ENCODE measurements around the gene ZNF776. TPM values are rescaled to one million over a fixed set of nuclear protein-coding genes. Genes with fewer than 3 reads are reported as not detected.
"Not testable (repeated sequence)": the region's sequence is repeated elsewhere in the genome, so short reads cannot be mapped to it uniquely, and the experiment has no call there.

The ZNF776 gene
- total RNA-seq, 2 donors from 2014 or later: 12.4 to 13.6 TPM

- H3K36me3 Mint-ChIP-seq (ENCODE audit: low read depth): peaks cover 7% of the 10 kb centered on the region
- no peaks in the 10 kb centered on the region for H3K4me1 Mint-ChIP-seq
- no peaks in the 10 kb centered on the region for H3K27me3 Mint-ChIP-seq
- H3K4me3 Mint-ChIP-seq: no peak overlapping the region
- ATAC-seq (no peak), DNase-seq (no peak)
- peaks cover 10% of the 10 kb centered on the region for H3K9me3 ChIP-seq (ENCODE audit: control insufficient read depth, low read length, poor library complexity, severe bottlenecking)
- H3K27ac Mint-ChIP-seq: no peak overlapping the region
These were observed 42.7 kb downstream of the ZNF776 start for GRCh38 chr19:57789288-57789687.

- not testable (repeated sequence) for H3K9me3 ChIP-seq (ENCODE audit: control insufficient read depth, low read length, poor library complexity, severe bottlenecking); DNase-seq; H3K4me1 Mint-ChIP-seq; H3K36me3 Mint-ChIP-seq (ENCODE audit: low read depth); H3K4me3 Mint-ChIP-seq; ATAC-seq; H3K27ac Mint-ChIP-seq; H3K27me3 Mint-ChIP-seq
These were observed 50.0 kb downstream of the ZNF776 start for GRCh38 chr19:57796580-57796979.

GRCh38 chr19:57800696-57801095 is 54.1 kb downstream of the ZNF776 start:
- no peaks in the 10 kb centered on the region for H3K27me3 Mint-ChIP-seq
- ATAC-seq (no peak), DNase-seq (no peak)
- H3K27ac Mint-ChIP-seq: no peak overlapping the region
- H3K36me3 Mint-ChIP-seq (ENCODE audit: low read depth): peaks cover 1% of the 10 kb centered on the region
- no peaks in the 10 kb centered on the region for H3K9me3 ChIP-seq (ENCODE audit: control insufficient read depth, low read length, poor library complexity, severe bottlenecking)
- peaks cover 12% of the 10 kb centered on the region for H3K4me1 Mint-ChIP-seq
- H3K4me3 Mint-ChIP-seq: no peak overlapping the region

GRCh38 chr19:57802269-57802668 is 55.7 kb downstream of the ZNF776 start:
- H3K27me3 Mint-ChIP-seq: no peaks in the 10 kb centered on the region
- DNase-seq (no peak), ATAC-seq (no peak)
- no peaks in the 10 kb centered on the region for H3K9me3 ChIP-seq (ENCODE audit: control insufficient read depth, low read length, poor library complexity, severe bottlenecking)
- H3K27ac Mint-ChIP-seq: no peak overlapping the region
- no peaks in the 10 kb centered on the region for H3K36me3 Mint-ChIP-seq (ENCODE audit: low read depth)
- H3K4me3 Mint-ChIP-seq: no peak overlapping the region
- peaks cover 13% of the 10 kb centered on the region for H3K4me1 Mint-ChIP-seq

DNA sequence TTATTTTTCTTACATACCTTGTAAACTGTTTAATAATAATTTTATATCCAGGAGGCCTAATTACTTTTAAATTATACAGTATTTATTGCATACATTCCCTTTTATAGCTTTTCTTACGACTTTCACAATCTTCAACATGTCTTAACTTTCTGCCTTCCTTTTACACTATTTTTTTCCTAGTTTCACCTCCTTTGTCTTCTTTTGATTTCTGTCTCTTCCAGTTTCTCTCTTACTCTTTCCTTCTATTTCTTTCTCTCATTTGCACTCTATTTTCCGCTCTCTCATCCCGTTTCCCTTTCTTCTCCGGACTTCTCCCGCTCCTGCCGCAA is 56.6 kb downstream of the ZNF776 start:
- Mint-ChIP-seq H3K27ac (peak overlapping the region; percentile 59), H3K4me3 (peak overlapping the region; percentile 10), H3K27me3 (no peaks in the 10 kb centered on the region), H3K36me3 (ENCODE audit: low read depth) (no peaks in the 10 kb centered on the region), H3K4me1 (peaks cover 13% of the 10 kb centered on the region)
- no peak for DNase-seq
- H3K9me3 ChIP-seq (ENCODE audit: control insufficient read depth, low read length, poor library complexity, severe bottlenecking): no peaks in the 10 kb centered on the region
- ATAC-seq: no peak

DNA sequence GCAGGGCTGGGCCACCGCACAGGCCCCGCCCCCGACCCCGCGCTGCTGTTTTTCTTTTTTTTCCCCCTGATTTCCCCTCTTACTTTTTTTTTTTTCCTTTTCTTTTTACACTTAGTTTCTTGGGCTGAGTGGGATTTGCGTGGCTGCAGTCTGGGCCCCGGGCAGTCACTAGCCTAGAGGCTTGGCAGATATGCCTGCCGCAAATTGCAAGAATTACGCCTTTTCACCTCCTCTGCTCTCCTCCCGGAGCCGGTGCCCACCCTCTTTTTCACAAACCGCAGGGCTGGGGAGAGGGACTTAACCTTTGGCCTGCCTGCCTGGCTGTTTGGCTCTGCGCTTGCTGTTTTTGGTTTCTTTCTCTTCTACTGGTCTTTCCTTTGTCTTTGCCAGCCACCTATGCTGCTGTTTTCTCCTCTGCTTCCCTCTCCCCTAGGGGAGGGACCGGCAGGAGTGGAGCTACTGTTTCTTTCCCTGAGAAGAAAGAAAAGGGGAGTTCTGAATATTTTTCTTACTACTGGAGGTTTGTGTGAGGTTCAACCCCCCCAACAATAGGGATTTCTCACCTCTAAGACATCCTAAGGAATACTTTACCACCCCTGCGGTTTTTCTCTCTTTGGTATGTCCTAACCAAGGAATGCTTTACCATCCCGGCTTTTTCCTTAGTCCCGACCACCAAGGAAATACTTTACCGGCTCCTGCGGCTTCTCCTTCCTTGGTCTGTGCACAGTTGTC is 57.1 kb downstream of the ZNF776 start:
- no peaks in the 10 kb centered on the region for H3K9me3 ChIP-seq (ENCODE audit: control insufficient read depth, low read length, poor library complexity, severe bottlenecking)
- Mint-ChIP-seq H3K4me3 (peak overlapping the region; percentile 10), H3K4me1 (peaks cover 13% of the 10 kb centered on the region), H3K36me3 (ENCODE audit: low read depth) (no peaks in the 10 kb centered on the region), H3K27ac (peak overlapping the region; percentile 59), H3K27me3 (no peaks in the 10 kb centered on the region)
- DNase-seq (no peak), ATAC-seq (no peak)

- H3K4me1 Mint-ChIP-seq: peaks cover 16% of the 10 kb centered on the region
- no peaks in the 10 kb centered on the region for H3K27me3 Mint-ChIP-seq
- no peak for ATAC-seq
- peaks cover 4% of the 10 kb centered on the region for H3K36me3 Mint-ChIP-seq (ENCODE audit: low read depth)
- no peaks in the 10 kb centered on the region for H3K9me3 ChIP-seq (ENCODE audit: control insufficient read depth, low read length, poor library complexity, severe bottlenecking)
- no peak overlapping the region for H3K27ac Mint-ChIP-seq
- H3K4me3 Mint-ChIP-seq: no peak overlapping the region
- no peak for DNase-seq
These were observed 60.9 kb downstream of the ZNF776 start for GRCh38 chr19:57807541-57807940.

Other genes with a start within 250 kb of the ZNF776 start
- 1 to 10 TPM; 5.0 to 8.1 TPM for gene ZNF773, start 246.9 kb upstream of the ZNF776 start, total RNA-seq
- gene ZNF549, start 219.5 kb upstream of the ZNF776 start, total RNA-seq: 1 to 10 TPM; 7.4 to 7.9 TPM
- gene ZNF550, start 187.0 kb upstream of the ZNF776 start, total RNA-seq: 10 to 100 TPM in 1 of 2 donors, 1 to 10 TPM in 1; 8.5 to 12.2 TPM
- gene ZNF416, start 167.9 kb upstream of the ZNF776 start, total RNA-seq: 1 to 10 TPM; 3.9 to 4.7 TPM
- gene ZIK1, start 162.7 kb upstream of the ZNF776 start, total RNA-seq: 1 to 10 TPM; 2.9 to 4.3 TPM
- gene ZNF530, start 146.9 kb upstream of the ZNF776 start, total RNA-seq: 1 to 10 TPM; 2.5 to 4.4 TPM
- gene ZNF134, start 132.6 kb upstream of the ZNF776 start, total RNA-seq: 10 to 100 TPM; 20.9 to 22.7 TPM
- 10 to 100 TPM; 27.7 to 33.7 TPM for gene ZNF211, start 113.6 kb upstream of the ZNF776 start, total RNA-seq
- not detected for gene ZSCAN4, start 77.9 kb upstream of the ZNF776 start, total RNA-seq
- gene ZNF551, start 64.8 kb upstream of the ZNF776 start, total RNA-seq: 10 to 100 TPM in 1 of 2 donors, 1 to 10 TPM in 1; 9.2 to 13.9 TPM
- 10 to 100 TPM in 1 of 2 donors, 1 to 10 TPM in 1; 1.9 to 20.0 TPM for gene ZNF154, start 37.6 kb upstream of the ZNF776 start, total RNA-seq
- 1 to 10 TPM; 7.4 to 9.2 TPM for gene ZNF671, start 19.2 kb upstream of the ZNF776 start, total RNA-seq
- gene ZNF586, start 22.9 kb downstream of the ZNF776 start, total RNA-seq: 10 to 100 TPM; 34.8 to 37.7 TPM
- 10 to 100 TPM; 11.8 to 12.8 TPM for gene ZNF552, start 68.1 kb downstream of the ZNF776 start, total RNA-seq
- 10 to 100 TPM; 19.0 to 23.3 TPM for gene ZNF587B, start 83.5 kb downstream of the ZNF776 start, total RNA-seq
- gene ZNF587, start 103.0 kb downstream of the ZNF776 start, total RNA-seq: 10 to 100 TPM; 44.1 to 50.4 TPM
- gene ZNF814, start 142.2 kb downstream of the ZNF776 start, total RNA-seq: 10 to 100 TPM; 23.4 to 37.1 TPM
- gene ZNF417, start 169.8 kb downstream of the ZNF776 start, total RNA-seq: 10 to 100 TPM; 28.0 to 29.6 TPM
- 1 to 10 TPM; 2.7 to 6.5 TPM for gene ZNF418, start 188.6 kb downstream of the ZNF776 start, total RNA-seq
- 10 to 100 TPM; 11.9 to 12.6 TPM for gene ZNF256, start 200.9 kb downstream of the ZNF776 start, total RNA-seq
- under 1 TPM; 0.37 to 0.65 TPM for gene C19orf18, start 227.7 kb downstream of the ZNF776 start, total RNA-seq

Data from T-helper 17 cell (primary cell).